ENCODE measurements around the gene FSCN2. TPM values are rescaled to one million over a fixed set of nuclear protein-coding genes. Genes with fewer than 3 reads are reported as not detected.
"Not testable (repeated sequence)": the region's sequence is repeated elsewhere in the genome, so short reads cannot be mapped to it uniquely, and the experiment has no call there.

Gene FSCN2
- total RNA-seq, 1 experiment from 2014 or later, result 1.4 TPM

GRCh38 chr17:81520021-81520901 is 7.9 kb upstream of the FSCN2 start:
- DNase-seq (ENCODE audit: low spot score), result no peak
- in situ Hi-C loops (cut with HindIII; ENCODE audit: low sequenced_read_pairs), result no loop called here

- no peak for DNase-seq (ENCODE audit: low spot score)
Observed at GRCh38 chr17:81522491-81523401, 5.4 kb upstream of the FSCN2 start.

GRCh38 chr17:81523402-81524038 is 4.7 kb upstream of the FSCN2 start:
- DNase-seq (ENCODE audit: low spot score), result no peak
- in situ Hi-C loops (cut with HindIII; ENCODE audit: low sequenced_read_pairs), result no loop called here

More at GRCh38 chr17:81522491-81523401, 5.4 kb upstream of the FSCN2 start:
- in situ Hi-C loops (cut with HindIII; ENCODE audit: low sequenced_read_pairs), result no loop called here

- in situ Hi-C loops (cut with HindIII; ENCODE audit: low sequenced_read_pairs), result no loop called here
- DNase-seq (ENCODE audit: low spot score), result no peak
Observed at GRCh38 chr17:81524039-81524864, 3.9 kb upstream of the FSCN2 start.

GRCh38 chr17:81524865-81525159 is 3.4 kb upstream of the FSCN2 start:
- in situ Hi-C loops (cut with HindIII; ENCODE audit: low sequenced_read_pairs), result no loop called here

GRCh38 chr17:81526662-81527571 is 1.3 kb upstream of the FSCN2 start:
- no peak for DNase-seq (ENCODE audit: low spot score)
- in situ Hi-C loops (cut with HindIII; ENCODE audit: low sequenced_read_pairs), result no loop called here

More at GRCh38 chr17:81524865-81525159, 3.4 kb upstream of the FSCN2 start:
- DNase-seq (ENCODE audit: low spot score), result no peak

- in situ Hi-C loops (cut with HindIII; ENCODE audit: low sequenced_read_pairs), result no loop called here
- no peak for DNase-seq (ENCODE audit: low spot score)
Observed at GRCh38 chr17:81528384-81528650, 140 bp downstream of the FSCN2 start.

- in situ Hi-C loops (cut with HindIII; ENCODE audit: low sequenced_read_pairs), result no loop called here
- DNase-seq (ENCODE audit: low spot score), result no peak
Observed at GRCh38 chr17:81528651-81529436, 667 bp downstream of the FSCN2 start.

GRCh38 chr17:81529437-81529803 is 1.2 kb downstream of the FSCN2 start:
- DNase-seq (ENCODE audit: low spot score), result no peak
- in situ Hi-C loops (cut with HindIII; ENCODE audit: low sequenced_read_pairs), result no loop called here

GRCh38 chr17:81531013-81531412 is 2.8 kb downstream of the FSCN2 start:
- DNase-seq (ENCODE audit: low spot score); in situ Hi-C loops (cut with HindIII; ENCODE audit: low sequenced_read_pairs): not testable (repeated sequence)

GRCh38 chr17:81531998-81532404 is 3.8 kb downstream of the FSCN2 start:
- DNase-seq (ENCODE audit: low spot score); in situ Hi-C loops (cut with HindIII; ENCODE audit: low sequenced_read_pairs): not testable (repeated sequence)

GRCh38 chr17:81532490-81533287 is 4.5 kb downstream of the FSCN2 start:
- in situ Hi-C loops (cut with HindIII; ENCODE audit: low sequenced_read_pairs), result no loop called here
- DNase-seq (ENCODE audit: low spot score), result no peak

- DNase-seq (ENCODE audit: low spot score), result no peak
- in situ Hi-C loops (cut with HindIII; ENCODE audit: low sequenced_read_pairs), result no loop called here
Observed at GRCh38 chr17:81533339-81534141, 5.4 kb downstream of the FSCN2 start.

GRCh38 chr17:81534157-81535006 is 6.2 kb downstream of the FSCN2 start:
- in situ Hi-C loops (cut with HindIII; ENCODE audit: low sequenced_read_pairs), result no loop called here
- DNase-seq (ENCODE audit: low spot score), result no peak

- in situ Hi-C loops (cut with HindIII; ENCODE audit: low sequenced_read_pairs), result no loop called here
- no peak for DNase-seq (ENCODE audit: low spot score)
Observed at GRCh38 chr17:81535007-81535328, 6.8 kb downstream of the FSCN2 start.

All from G401 (cell line).